ENCODE measurements around the gene TNC. TPM values are rescaled to one million over a fixed set of nuclear protein-coding genes. Genes with fewer than 3 reads are reported as not detected.
A peak's percentile ranks its signal among the peaks of the same experiment; 100 is the strongest.

TNC gene
- polyA plus RNA-seq, 5 donors, result 60.8 to 131 (median 83.7) TPM

DNA sequence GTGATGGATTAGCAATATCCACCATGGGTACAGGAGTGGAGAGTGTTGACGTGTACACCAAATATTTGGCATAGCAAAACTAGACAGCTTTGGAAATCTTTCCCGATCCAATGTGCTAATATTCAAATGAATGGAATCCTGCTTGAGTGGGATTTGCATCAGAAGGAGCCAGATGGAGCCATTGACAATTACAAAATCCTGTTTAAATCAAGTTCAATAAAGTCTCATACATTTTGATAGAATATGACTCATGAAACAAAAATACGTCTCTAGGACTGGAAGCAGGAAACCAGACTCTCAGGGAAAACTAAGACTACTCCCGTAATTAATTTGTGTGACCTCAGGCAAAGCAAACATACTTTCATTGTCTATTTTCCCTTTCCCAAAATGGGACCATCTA lies 13.0 kb downstream of the TNC start:
- no peak for DNase-seq

DNA sequence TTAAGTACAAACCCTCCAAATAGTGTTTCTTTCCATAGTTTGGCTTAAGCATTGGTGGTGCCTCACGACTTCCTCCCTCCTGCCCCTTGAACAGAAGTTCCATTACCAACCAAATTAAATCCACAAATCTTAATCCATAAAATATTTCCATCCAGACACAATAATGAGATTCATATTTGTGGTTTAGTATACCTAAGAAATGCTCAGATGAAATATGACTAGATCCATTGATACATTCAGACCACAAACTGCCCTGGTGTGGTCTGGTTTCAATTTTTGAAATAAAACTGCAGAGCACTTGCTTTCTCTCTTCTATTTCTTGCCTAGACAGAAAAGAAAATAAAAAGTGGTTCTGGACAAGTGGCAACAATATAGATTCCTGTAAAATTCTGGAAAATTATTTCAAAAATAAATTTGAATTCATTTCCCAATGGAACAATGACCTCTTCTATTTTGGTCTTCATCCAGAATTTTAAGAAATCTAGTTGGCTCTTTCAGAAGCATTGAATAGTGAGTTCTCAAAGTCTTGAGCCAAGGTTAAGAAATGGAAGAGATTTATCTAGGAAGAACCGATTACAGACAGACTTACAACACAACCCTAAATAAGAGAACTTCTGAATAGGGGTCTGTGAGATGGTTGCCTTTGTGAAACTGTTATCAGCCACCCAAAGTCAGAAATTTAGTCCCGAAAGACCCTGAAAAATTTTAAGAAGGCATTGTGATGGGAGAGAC lies 14.0 kb downstream of the TNC start:
- no peak for DNase-seq

DNA sequence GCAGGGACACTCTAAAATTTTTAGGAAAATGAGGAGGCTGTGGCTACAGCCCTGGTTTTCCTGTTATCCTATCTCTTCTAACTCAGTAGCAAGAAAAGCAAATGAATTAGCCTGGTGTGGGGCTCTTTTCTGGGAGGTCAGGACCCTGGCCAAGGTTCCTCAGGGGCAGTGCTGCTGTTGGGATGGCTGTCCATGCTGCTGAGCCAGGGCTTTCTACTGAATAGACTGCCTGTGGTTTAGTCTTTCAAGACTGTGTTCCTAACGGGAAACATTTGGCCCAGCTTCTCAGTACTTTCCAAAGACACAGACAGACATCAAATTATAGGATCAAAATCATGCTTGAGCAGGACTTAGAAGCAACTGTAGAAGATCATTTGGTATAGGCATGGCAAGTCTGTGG lies 18.1 kb downstream of the TNC start:
- no peak for DNase-seq

GRCh38 chr9:115098226-115098965 lies 19.6 kb downstream of the TNC start:
- peak; percentile 61 to 63 for DNase-seq

GRCh38 chr9:115093520-115093919 lies 24.4 kb downstream of the TNC start:
- DNase-seq, result no peak

DNA sequence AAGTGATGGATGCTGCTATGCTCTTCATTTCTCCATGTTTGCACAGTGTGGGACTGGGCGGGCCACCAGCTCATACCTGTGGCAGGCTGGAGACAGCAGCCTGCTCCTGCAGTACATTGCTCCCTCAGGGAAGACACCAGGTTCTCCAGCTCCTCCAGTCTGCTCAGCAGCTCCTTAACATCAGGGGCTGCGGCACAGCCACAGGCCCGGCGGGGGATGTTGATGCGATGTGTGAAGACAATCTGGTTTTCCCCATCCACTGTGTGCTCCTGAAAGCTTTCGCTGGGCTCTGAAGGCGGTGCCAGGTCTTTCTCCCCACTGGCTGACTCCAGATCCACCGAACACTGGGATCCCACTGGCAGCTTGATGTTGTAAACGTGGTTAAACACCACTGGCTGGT lies 27.5 kb downstream of the TNC start:
- no peak for DNase-seq

- DNase-seq, result no peak
These were observed 29.1 kb downstream of the TNC start for GRCh38 chr9:115088860-115089259.

- DNase-seq, result no peak
These were observed 31.1 kb downstream of the TNC start for GRCh38 chr9:115086886-115087285.

DNA sequence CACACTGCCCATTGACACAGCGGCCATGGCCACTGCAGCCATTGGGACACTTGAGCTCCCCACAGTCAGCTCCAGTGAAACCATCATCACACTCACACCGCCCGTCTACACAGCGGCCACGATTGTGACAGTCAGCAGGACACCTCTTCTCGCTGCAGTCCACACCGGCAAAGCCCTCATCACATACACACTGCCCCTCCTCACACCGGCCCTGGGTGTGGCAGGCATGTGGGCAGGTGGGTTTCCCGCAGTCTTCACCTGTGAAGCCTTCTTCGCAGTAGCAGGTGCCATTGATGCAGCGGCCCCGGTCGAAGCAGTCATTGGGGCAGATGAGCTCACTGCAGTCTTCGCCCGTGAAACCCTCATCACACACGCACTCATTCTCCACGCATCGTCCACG lies 31.5 kb downstream of the TNC start:
- DNase-seq, result no peak

DNA sequence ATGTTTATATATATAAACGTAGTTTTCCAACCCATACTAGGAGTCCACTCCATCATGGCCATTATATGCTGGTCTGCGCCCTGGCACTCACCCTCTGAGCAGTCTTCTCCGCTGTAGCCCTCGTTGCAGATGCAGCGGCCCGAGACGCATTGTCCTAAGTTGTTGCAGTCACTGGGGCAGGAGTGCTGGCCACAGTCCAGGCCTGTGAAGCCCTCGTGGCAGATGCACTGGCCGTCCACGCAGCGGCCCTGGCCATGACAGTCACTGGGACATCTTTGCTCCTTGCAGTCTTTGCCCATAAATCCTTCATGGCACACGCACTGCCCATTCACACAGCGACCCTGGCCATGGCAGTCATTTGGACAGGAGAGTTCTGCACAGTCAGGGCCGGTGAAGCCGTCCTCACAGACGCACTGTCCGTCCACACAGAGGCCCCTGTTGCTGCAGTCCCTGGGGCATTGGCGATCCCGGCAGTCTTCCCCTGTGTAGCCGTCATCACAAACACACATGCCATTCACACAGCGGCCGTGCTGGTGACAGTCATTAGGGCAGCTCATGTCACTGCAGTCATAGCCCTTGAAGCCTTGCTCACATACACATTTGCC lies 32.1 kb downstream of the TNC start:
- DNase-seq, result no peak

GRCh38 chr9:115084709-115085108 lies 33.2 kb downstream of the TNC start:
- no peak for DNase-seq

GRCh38 chr9:115084157-115084556 lies 33.8 kb downstream of the TNC start:
- DNase-seq, result no peak

- peak; percentile 48 to 67 for DNase-seq
These were observed 37.7 kb downstream of the TNC start for GRCh38 chr9:115080242-115080641.

GRCh38 chr9:115079156-115079555 lies 38.8 kb downstream of the TNC start:
- DNase-seq, result no peak

DNA sequence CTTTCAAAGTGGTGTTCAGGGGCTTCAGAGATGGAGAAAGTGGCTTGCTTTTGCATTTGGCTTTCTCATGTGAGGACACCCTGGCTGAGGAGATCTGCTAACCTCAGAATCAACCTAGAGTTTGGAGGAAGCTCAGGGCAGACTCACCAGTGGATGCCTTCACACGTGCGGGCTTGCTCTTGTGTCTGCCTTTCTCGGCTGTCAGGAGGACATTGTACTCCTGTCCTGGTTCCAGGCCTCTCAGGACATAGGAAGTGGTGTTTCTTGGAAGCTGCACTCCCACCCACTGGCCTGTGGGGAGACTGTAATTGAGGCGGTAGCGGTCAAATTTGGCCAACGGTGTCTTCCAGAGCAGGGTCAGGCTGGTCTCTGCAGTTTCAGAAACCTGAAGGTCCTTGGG lies 44.5 kb downstream of the TNC start:
- DNase-seq, result no peak

DNA sequence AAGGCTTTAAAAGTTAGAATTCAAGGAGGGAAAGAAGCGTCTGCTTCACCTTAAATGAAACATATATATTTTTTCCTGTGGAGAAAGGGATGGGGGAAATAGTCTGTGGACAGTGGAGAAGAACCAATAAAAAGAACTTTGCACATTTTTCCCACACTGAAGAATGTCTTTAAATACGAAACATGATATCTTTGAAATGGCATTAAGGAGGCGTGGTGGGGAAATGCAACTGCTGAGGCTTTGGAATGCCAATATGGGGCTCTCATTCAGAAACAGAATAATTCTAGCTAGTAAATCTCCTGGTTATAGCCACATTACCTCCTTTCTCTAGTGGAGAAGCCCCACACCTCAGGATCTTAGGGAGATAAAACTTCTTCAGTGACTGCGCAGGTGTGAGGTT lies 46.8 kb downstream of the TNC start:
- no peak for DNase-seq

- no peak for DNase-seq
These were observed 48.2 kb downstream of the TNC start for GRCh38 chr9:115069771-115070170.

- no peak for DNase-seq
These were observed 48.7 kb downstream of the TNC start for GRCh38 chr9:115069302-115069701.

- no peak for DNase-seq
These were observed 49.9 kb downstream of the TNC start for GRCh38 chr9:115068031-115068430.

- no peak for DNase-seq
These were observed 54.7 kb downstream of the TNC start for GRCh38 chr9:115063058-115063845.

- DNase-seq, result no peak
These were observed 59.2 kb downstream of the TNC start for GRCh38 chr9:115058684-115059315.

- DNase-seq, result no peak
These were observed 59.8 kb downstream of the TNC start for GRCh38 chr9:115058175-115058574.

Data from right lung (tissue), 5 donors.